A673 (cell line): ENCODE results near the gene GLYR1. TPM values are rescaled to one million over a fixed set of nuclear protein-coding genes. Genes with fewer than 3 reads are reported as not detected.

Experiments used
- BruUV-seq: library from RNA; stranded (reverse); fragments of 400-500 nt; replicated peaks from 2 replicates; lab custom pipeline; 2021; lab: Mats Ljungman, UMichigan
- CTCF ChIA-PET: fragments of 300-600 bp; sonication (Branson Sonifier 250); formaldehyde crosslinking; loops from one replicate; lab custom pipeline; 2022; ENCODE audit warnings: antibody characterized with exemption; lab: Charles Lee
- POLR2A ChIA-PET: fragments of 300-600 bp; sonication (Branson Sonifier 250); formaldehyde crosslinking; loops from one replicate; lab custom pipeline; 2022; ENCODE audit warnings: antibody characterized with exemption; ENCODE audit not compliant: low non-redundant PET; lab: Charles Lee
- DNase-seq: peaks from one replicate; pipeline ENCODE4 v3.0.0-alpha.2; 2015; ENCODE audit warnings: low spot score
- H3K27ac ChIP-seq: fragments of 200-600 bp; sonication (generic); 2 replicates; pipeline ENCODE4 v1.5.1; 2016; ENCODE audit warnings: mixed run types, low read depth, mild to moderate bottlenecking, mixed read lengths, antibody characterized with exemption, low read length; ENCODE audit not compliant: poor library complexity, severe bottlenecking
- H3K27me3 ChIP-seq: fragments of 200-600 bp; sonication (generic); replicated peaks from 2 replicates; pipeline ENCODE4 v1.6.1; 2017; ENCODE audit warnings: mixed run types, low read depth, mild to moderate bottlenecking, mixed read lengths, antibody characterized with exemption, low read length; ENCODE audit not compliant: insufficient read depth, poor library complexity
- H3K36me3 ChIP-seq: fragments of 200-600 bp; sonication (generic); 2 replicates; pipeline ENCODE4 v1.6.1; 2016; ENCODE audit warnings: mixed run types, mild to moderate bottlenecking, mixed read lengths, antibody characterized with exemption, low read length; ENCODE audit not compliant: insufficient read depth, poor library complexity, severe bottlenecking
- H3K4me1 ChIP-seq: fragments of 200-600 bp; sonication (generic); 2 replicates; pipeline ENCODE4 v1.6.1; 2017; ENCODE audit warnings: mixed run types, mild to moderate bottlenecking, mixed read lengths, antibody characterized with exemption, low read length; ENCODE audit not compliant: insufficient read depth, poor library complexity, severe bottlenecking
- H3K4me3 ChIP-seq: fragments of 200-600 bp; sonication (generic); 2 replicates; pipeline ENCODE4 v1.5.1; 2016; ENCODE audit warnings: low read depth, mixed run types, mild to moderate bottlenecking, mixed read lengths, low read length; ENCODE audit not compliant: poor library complexity, severe bottlenecking
- H3K9me3 ChIP-seq: fragments of 200-600 bp; sonication (generic); 2 replicates; pipeline ENCODE4 v1.6.1; 2016; ENCODE audit warnings: mixed run types, low read depth, mild to moderate bottlenecking, mixed read lengths, antibody characterized with exemption, low read length; ENCODE audit not compliant: poor library complexity, severe bottlenecking
- EZH2 ChIP-seq: fragments of 200-600 bp; sonication (generic); IDR thresholded peaks from 2 replicates; pipeline ENCODE4 v1.6.1; 2017; ENCODE audit warnings: borderline replicate concordance, low read depth, mild to moderate bottlenecking, mixed read lengths, antibody characterized with exemption, low read length; ENCODE audit not compliant: poor library complexity, severe bottlenecking
- intact Hi-C: fragments of 100-400 bp; cut with micrococcal nuclease; formaldehyde crosslinking; loops from one replicate; pipeline ENCODE4 v1.10.0; 2022; ENCODE audit not compliant: unreplicated experiment
- total RNA-seq: library from RNA; stranded (reverse); gene quantifications from 2 replicates; pipeline ENCODE4 v1.2.3, GENCODE V29; 2021
- TF ChIP-seq, protein P1 (sequence below): fragments of 300-800, 200-600 bp; sonication (generic); conservative IDR thresholded peaks from 2 replicates; pipeline ENCODE4 v1.5.1; 2017; ENCODE audit warnings: low read depth, mild to moderate bottlenecking, antibody characterized with exemption, low read length, moderate library complexity, mixed read lengths

GLYR1 gene
- total RNA-seq, 1 experiment from 2014 or later = 128 TPM

DNA sequence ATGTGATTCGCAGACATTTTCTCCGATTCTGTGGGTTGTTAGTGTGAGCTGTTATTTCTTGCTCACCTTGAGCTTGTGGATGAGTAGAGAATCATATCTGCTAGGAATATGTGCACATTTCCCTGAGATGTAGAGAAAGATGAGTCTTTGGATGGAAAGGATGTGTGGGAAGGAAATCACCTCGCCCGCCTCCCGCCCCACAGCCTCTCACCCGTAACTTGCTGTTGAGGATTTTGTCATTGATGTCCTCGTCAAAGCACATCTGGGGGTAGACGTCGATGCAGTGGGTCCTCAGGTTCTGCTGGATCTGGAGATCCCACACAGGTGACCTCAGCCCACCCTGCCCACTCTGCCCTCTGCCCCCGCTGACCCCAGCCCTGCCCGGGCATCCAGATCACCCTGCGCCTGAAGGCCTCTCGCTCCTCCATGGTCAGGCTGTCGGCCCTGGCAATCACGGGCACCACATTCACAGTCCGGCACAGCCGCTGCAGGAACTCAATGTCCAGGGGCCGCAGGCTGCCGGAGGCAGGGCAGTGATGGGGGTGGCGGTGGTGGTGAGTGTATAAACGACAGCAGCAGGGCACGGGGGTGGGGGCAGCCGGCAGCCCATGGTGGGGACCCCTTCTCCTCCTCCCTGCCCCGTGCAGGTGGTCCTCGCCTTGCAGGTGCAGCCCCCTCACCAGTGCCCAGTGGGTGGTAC, 63.7 kb downstream of the GLYR1 start:
- ChIA-PET CTCF (no interaction called here), POLR2A (no interaction called here)
- BruUV-seq = no TSS peak
- Histone ChIP-seq H3K27ac (no peak overlapping the region), H3K4me3 (no peak overlapping the region), H3K36me3 (no peaks in the 10 kb centered on the region), H3K9me3 (no peaks in the 10 kb centered on the region), H3K4me1 (no peaks in the 10 kb centered on the region), H3K27me3 (no peaks in the 10 kb centered on the region)
- TF ChIP-seq, protein P1, sequence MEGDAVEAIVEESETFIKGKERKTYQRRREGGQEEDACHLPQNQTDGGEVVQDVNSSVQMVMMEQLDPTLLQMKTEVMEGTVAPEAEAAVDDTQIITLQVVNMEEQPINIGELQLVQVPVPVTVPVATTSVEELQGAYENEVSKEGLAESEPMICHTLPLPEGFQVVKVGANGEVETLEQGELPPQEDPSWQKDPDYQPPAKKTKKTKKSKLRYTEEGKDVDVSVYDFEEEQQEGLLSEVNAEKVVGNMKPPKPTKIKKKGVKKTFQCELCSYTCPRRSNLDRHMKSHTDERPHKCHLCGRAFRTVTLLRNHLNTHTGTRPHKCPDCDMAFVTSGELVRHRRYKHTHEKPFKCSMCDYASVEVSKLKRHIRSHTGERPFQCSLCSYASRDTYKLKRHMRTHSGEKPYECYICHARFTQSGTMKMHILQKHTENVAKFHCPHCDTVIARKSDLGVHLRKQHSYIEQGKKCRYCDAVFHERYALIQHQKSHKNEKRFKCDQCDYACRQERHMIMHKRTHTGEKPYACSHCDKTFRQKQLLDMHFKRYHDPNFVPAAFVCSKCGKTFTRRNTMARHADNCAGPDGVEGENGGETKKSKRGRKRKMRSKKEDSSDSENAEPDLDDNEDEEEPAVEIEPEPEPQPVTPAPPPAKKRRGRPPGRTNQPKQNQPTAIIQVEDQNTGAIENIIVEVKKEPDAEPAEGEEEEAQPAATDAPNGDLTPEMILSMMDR = no peak
- TF ChIP-seq EZH2 = no peak
- intact Hi-C loops = no loop called here
- DNase-seq = no peak

DNA sequence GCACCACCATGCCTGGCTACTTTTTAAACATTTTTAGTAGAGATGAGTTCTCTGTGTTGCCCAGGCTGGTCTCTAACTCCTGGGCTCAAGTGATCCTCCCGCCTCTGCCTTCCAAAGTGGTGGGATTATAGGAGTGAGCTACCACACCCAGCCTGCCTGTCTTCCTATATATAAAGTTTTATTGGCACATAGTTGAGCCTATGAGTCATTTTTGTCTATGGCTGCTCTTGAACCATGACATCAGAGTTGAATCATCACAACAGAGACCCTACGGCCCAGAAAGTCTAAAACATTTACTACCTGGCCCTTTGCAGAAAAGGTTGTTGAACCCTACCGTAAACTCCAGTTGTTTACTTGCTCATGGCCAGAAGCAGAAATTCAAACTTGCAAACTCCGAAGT, 66.9 kb downstream of the GLYR1 start:
- DNase-seq = no peak
- Histone ChIP-seq H3K4me1 (no peaks in the 10 kb centered on the region), H3K27ac (no peak overlapping the region), H3K27me3 (no peaks in the 10 kb centered on the region), H3K36me3 (no peaks in the 10 kb centered on the region), H3K4me3 (no peak overlapping the region), H3K9me3 (no peaks in the 10 kb centered on the region)
- intact Hi-C loops = no loop called here
- CTCF ChIA-PET = no interaction called here
- TF ChIP-seq, protein P1 = no peak
- POLR2A ChIA-PET = no interaction called here
- BruUV-seq = no TSS peak

DNA sequence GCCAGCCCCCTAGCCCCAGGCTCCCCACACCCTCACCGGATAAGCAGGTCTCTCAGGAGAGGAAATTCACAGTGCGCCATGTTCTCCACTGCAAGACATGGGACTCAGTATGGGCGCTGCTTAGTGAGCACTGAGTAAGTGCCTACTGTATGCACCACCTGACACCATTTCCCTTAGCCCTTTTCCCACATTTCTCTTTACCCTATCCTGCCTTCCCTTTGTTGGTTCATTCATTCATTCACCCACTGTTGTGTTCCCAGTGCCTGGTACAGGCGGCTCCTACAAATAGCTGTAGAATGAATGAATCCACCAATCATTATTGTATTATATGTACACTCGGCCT, 69.1 kb downstream of the GLYR1 start:
- no TSS peak for BruUV-seq
- intact Hi-C loops = no loop called here
- H3K4me3 ChIP-seq = no peak overlapping the region
- no peaks in the 10 kb centered on the region for H3K36me3 ChIP-seq
- H3K9me3 ChIP-seq = no peaks in the 10 kb centered on the region
- TF ChIP-seq, protein P1 = no peak
- TF ChIP-seq EZH2 = no peak
- DNase-seq = no peak
- no peak overlapping the region for H3K27ac ChIP-seq
- CTCF ChIA-PET = no interaction called here
- POLR2A ChIA-PET = no interaction called here
- no peaks in the 10 kb centered on the region for H3K27me3 ChIP-seq
- no peaks in the 10 kb centered on the region for H3K4me1 ChIP-seq
